Activated CD4-positive, alpha-beta memory T cell treated with anti-CD3 and anti-CD28 coated beads for 36 hours (primary cell): ENCODE measurements around the gene HERC3. TPM values are rescaled to one million over a fixed set of nuclear protein-coding genes. Genes with fewer than 3 reads are reported as not detected.

Source experiments
- CTCF ChIA-PET: fragments of 350-600 bp; sonication (Branson Sonifier 250); formaldehyde crosslinking; loops from one replicate; lab custom pipeline; 2021; ENCODE audit warnings: antibody characterized with exemption, inconsistent platforms; lab: Charles Lee
- POLR2A ChIA-PET: fragments of 350-600 bp; sonication (Branson Sonifier 250); formaldehyde crosslinking; loops from one replicate; lab custom pipeline; 2021; ENCODE audit warnings: antibody characterized with exemption; lab: Charles Lee
- DNase-seq: peaks from one replicate; pipeline ENCODE4 v3.0.0-alpha.2; 2020
- H3K27ac Mint-ChIP-seq: one replicate; pipeline ENCODE4 v1.8.0; 2021; ENCODE audit warnings: mixed read lengths
- H3K27me3 Mint-ChIP-seq: one replicate; pipeline ENCODE4 v1.8.0; 2021; ENCODE audit warnings: mixed read lengths
- H3K36me3 Mint-ChIP-seq: one replicate; pipeline ENCODE4 v1.8.0; 2021; ENCODE audit warnings: mixed read lengths
- H3K4me1 Mint-ChIP-seq: one replicate; pipeline ENCODE4 v1.8.0; 2021; ENCODE audit warnings: low read depth, mixed read lengths
- H3K4me3 Mint-ChIP-seq: one replicate; pipeline ENCODE4 v1.8.0; 2021; ENCODE audit warnings: mild to moderate bottlenecking, mixed read lengths
- H3K9me3 Mint-ChIP-seq: one replicate; pipeline ENCODE4 v1.8.0; 2021; ENCODE audit warnings: mixed read lengths
- intact Hi-C: fragments of 100-400 bp; cut with micrococcal nuclease; formaldehyde crosslinking; loops from one replicate; pipeline ENCODE4 v1.15.1; 2023
- total RNA-seq, 2 experiments: library from RNA; stranded (reverse); gene quantifications; one replicate each; pipeline ENCODE4 v1.2.3, GENCODE V29; 2021

Gene HERC3
- total RNA-seq, 2 experiments from 2014 or later: 29.0 to 30.2 TPM

GRCh38 chr4:88753658-88754571, 161.6 kb downstream of the HERC3 start:
- intact Hi-C loops: no loop called here
- Mint-ChIP-seq H3K4me3 (no peak overlapping the region), H3K27ac (no peak overlapping the region), H3K27me3 (no peaks in the 10 kb centered on the region), H3K9me3 (no peaks in the 10 kb centered on the region), H3K4me1 (no peaks in the 10 kb centered on the region), H3K36me3 (peaks cover 6% of the 10 kb centered on the region)
- ChIA-PET CTCF (interaction anchor here (0.6 kb wide), 1 partner anchor 1076 kb away, joined by 3 read pairs; no protein-coding TSS in a partner anchor), POLR2A (no interaction called here)
- no peak for DNase-seq

DNA sequence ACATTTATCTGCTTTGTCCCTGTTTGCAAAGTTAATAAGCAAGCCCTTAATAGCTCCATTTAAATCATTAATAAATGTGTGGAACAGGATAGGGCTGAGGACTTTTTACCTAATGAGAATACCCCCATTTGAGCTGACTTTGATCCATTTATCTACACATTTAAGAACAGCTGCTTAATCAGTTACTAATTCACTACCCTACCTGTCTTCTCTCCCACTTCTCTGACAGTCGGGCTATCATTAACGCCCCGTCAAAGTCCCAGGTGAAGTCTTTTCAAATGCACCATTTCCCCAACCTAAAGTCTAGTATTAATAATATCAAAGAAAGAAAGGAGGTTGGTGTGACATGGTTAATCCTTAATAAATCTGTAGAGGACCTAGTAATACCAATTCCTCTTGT, 162.5 kb downstream of the HERC3 start:
- Mint-ChIP-seq H3K4me3 (no peak overlapping the region), H3K4me1 (no peaks in the 10 kb centered on the region), H3K27me3 (no peaks in the 10 kb centered on the region), H3K36me3 (peaks cover 1% of the 10 kb centered on the region), H3K27ac (no peak overlapping the region), H3K9me3 (no peaks in the 10 kb centered on the region)
- no peak for DNase-seq
- ChIA-PET POLR2A (no interaction called here), CTCF (no interaction called here)
- intact Hi-C loops: no loop called here

GRCh38 chr4:88755454-88755853, 163.2 kb downstream of the HERC3 start:
- ChIA-PET CTCF (interaction anchor here (1.4 kb wide), 1 partner anchor 12 kb away, joined by 4 read pairs; no protein-coding TSS in a partner anchor), POLR2A (no interaction called here)
- H3K27me3 Mint-ChIP-seq: no peaks in the 10 kb centered on the region
- intact Hi-C loops: no loop called here
- no peaks in the 10 kb centered on the region for H3K36me3 Mint-ChIP-seq
- no peak for DNase-seq
- H3K27ac Mint-ChIP-seq: no peak overlapping the region
- H3K4me1 Mint-ChIP-seq: no peaks in the 10 kb centered on the region
- no peak overlapping the region for H3K4me3 Mint-ChIP-seq
- H3K9me3 Mint-ChIP-seq: no peaks in the 10 kb centered on the region

- H3K9me3 Mint-ChIP-seq: no peaks in the 10 kb centered on the region
- no peak overlapping the region for H3K4me3 Mint-ChIP-seq
- no peaks in the 10 kb centered on the region for H3K36me3 Mint-ChIP-seq
- H3K27ac Mint-ChIP-seq: no peak overlapping the region
- ChIA-PET CTCF (interaction anchor here (1.4 kb wide), 1 partner anchor 13 kb away, joined by 4 read pairs; no protein-coding TSS in a partner anchor), POLR2A (no interaction called here)
- H3K27me3 Mint-ChIP-seq: no peaks in the 10 kb centered on the region
- intact Hi-C loops: no loop called here
- no peak for DNase-seq
- no peaks in the 10 kb centered on the region for H3K4me1 Mint-ChIP-seq
Measured at GRCh38 chr4:88756149-88756548, 163.9 kb downstream of the HERC3 start.

DNA sequence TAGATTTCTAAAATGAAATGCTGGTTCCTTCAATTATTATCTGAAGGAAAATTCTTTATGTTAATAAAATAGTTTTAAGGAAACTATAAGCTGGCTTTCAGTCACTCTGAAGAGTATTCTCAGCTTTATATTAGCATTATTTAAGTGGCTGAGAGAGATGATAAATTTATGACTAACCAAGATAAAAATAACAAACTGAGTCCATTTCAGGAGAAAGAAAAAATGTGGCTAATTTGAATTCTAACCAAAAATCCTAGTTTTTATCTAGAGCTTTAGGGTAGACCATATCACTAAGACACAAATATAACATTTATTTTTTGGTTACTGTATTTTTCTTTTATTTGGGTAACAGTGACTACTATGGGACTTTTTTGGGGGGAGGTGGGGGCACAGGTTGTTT, 164.8 kb downstream of the HERC3 start:
- H3K27me3 Mint-ChIP-seq: no peaks in the 10 kb centered on the region
- no peaks in the 10 kb centered on the region for H3K9me3 Mint-ChIP-seq
- POLR2A ChIA-PET: interaction anchor here (0.6 kb wide), 1 partner anchor 613 kb away, joined by 3 read pairs; no protein-coding TSS in a partner anchor
- intact Hi-C loops: no loop called here
- H3K36me3 Mint-ChIP-seq: no peaks in the 10 kb centered on the region
- CTCF ChIA-PET: interaction anchor here (0.7 to 1.4 kb wide), 2 partner anchors 14 to 61 kb away, joined by 3 to 4 read pairs; no protein-coding TSS in a partner anchor
- DNase-seq: no peak
- H3K4me1 Mint-ChIP-seq: no peaks in the 10 kb centered on the region
- H3K27ac Mint-ChIP-seq: no peak overlapping the region
- no peak overlapping the region for H3K4me3 Mint-ChIP-seq

- Mint-ChIP-seq H3K4me3 (no peak overlapping the region), H3K36me3 (no peaks in the 10 kb centered on the region), H3K9me3 (no peaks in the 10 kb centered on the region), H3K27me3 (no peaks in the 10 kb centered on the region), H3K4me1 (no peaks in the 10 kb centered on the region), H3K27ac (no peak overlapping the region)
- CTCF ChIA-PET: interaction anchor here (1.2 kb wide), 1 partner anchor 19 kb away, joined by 3 read pairs; no protein-coding TSS in a partner anchor
- DNase-seq: no peak
- POLR2A ChIA-PET: no interaction called here
- intact Hi-C loops: no loop called here
Measured at GRCh38 chr4:88757776-88758175, 165.5 kb downstream of the HERC3 start.

Other genes with a start within 250 kb of the HERC3 start
- 10 to 100 TPM; 12.4 to 12.5 TPM for gene HERC6, start 213.6 kb upstream of the HERC3 start, total RNA-seq
- 10 to 100 TPM; 32.3 to 34.0 TPM for gene HERC5, start 135.4 kb upstream of the HERC3 start, total RNA-seq
- 10 to 100 TPM; 49.0 to 51.7 TPM for gene PYURF, start 68.7 kb upstream of the HERC3 start, total RNA-seq
- gene NAP1L5, start 105.3 kb downstream of the HERC3 start, total RNA-seq: 1 to 10 TPM; 3.7 to 4.8 TPM